Skeletal muscle cell (primary cell): ENCODE results near the gene GCSAM.

Source experiments
- DNase-seq: peaks from one replicate; pipeline ENCODE4 v3.0.0-alpha.2; 2010; ENCODE audit warnings: low read depth
- H3K4me3 ChIP-seq: 2 replicates; pipeline ENCODE4 v1.5.1; 2011; ENCODE audit warnings: low read depth, mild to moderate bottlenecking, control low read depth, low read length, moderate library complexity

The GCSAM gene

DNA sequence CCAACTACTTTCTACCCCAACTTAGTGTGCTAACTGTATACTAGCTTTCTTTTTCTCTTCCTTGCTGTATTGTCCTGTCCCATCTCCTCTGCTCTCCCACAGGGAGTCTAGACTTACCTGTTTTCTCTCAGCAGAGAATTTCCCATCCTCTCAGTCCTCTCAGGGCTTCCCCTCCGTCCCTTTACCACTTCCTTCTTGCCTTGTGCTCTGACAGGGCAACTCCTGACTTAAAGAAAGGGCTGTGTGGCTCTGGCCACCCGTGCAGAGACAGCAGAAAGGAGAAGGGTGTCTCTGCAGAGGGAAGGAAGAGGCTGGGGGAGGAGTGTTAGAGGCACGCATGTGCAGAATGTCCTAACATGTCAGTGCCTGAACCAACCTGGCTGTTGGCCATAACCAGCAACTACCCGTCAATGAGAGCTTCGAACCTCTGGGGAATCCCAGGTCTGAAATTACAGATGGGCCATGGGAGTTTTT is at the start of gene GCSAM:
GCSAM (minus strand) TSS at position 274 of the 474 bp plus-strand sequence; CDS start at position 146, 128 bp downstream.
- no peak within 1 kb of the TSS for H3K4me3 ChIP-seq
- DNase-seq = no peak

DNA sequence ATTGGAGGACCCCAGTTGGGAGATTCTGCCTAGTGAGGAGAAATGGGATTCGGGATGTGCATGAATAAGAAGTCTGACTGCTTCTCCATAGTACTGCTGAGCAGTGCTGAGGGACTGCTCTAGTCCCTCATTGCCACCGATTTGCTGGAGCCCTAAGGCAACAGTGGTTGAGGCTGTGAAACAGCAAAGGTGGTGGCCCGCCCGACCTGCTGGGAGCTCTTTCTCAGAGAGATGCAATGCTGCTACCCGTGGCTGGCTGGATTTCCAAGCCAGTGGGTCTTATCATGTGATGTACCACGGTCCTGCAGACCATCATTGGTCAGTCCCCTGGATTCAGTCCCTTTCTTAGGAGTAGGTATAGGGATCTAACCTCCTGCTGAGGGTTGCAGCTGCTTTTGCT is 42.6 kb upstream of the GCSAM start:
- no peak overlapping the region for H3K4me3 ChIP-seq
- no peak for DNase-seq

GRCh38 chr3:112175037-112175436 is 42.0 kb upstream of the GCSAM start:
- no peak for DNase-seq
- H3K4me3 ChIP-seq = no peak overlapping the region

- no peak overlapping the region for H3K4me3 ChIP-seq
Observed at GRCh38 chr3:112171144-112171543, 38.1 kb upstream of the GCSAM start.

GRCh38 chr3:112170046-112170445 is 37.0 kb upstream of the GCSAM start:
- H3K4me3 ChIP-seq = no peak overlapping the region
- no peak for DNase-seq

More at GRCh38 chr3:112171144-112171543, 38.1 kb upstream of the GCSAM start:
- no peak for DNase-seq

DNA sequence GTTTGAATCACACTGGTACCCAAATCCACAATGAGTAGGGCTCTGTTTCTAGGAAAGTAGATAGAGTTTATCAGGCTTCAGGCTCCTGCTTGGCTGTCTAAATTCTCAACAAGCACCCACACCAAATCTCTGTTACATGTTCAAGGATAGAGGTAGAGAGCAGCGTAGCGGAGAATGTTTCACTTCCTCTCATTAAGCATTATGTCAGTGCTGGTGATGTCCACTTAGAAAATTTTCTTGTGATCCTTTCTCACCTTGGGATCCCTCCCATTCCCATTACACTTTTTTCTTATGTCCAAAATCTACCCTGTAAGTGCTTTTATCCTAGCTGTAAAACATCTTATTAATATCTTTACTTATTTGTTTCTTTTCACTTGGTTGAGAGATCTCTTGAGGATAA is 34.7 kb upstream of the GCSAM start:
- no peak for DNase-seq
- H3K4me3 ChIP-seq = no peak overlapping the region

GRCh38 chr3:112149136-112149535 is 16.1 kb upstream of the GCSAM start:
- no peak for DNase-seq
- H3K4me3 ChIP-seq = no peak overlapping the region

GRCh38 chr3:112143689-112144088 is 10.6 kb upstream of the GCSAM start:
- no peak for DNase-seq
- H3K4me3 ChIP-seq = no peak overlapping the region

GRCh38 chr3:112143251-112143650 is 10.2 kb upstream of the GCSAM start:
- no peak overlapping the region for H3K4me3 ChIP-seq
- no peak for DNase-seq

GRCh38 chr3:112141293-112141692 is 8.2 kb upstream of the GCSAM start:
- DNase-seq = no peak
- no peak overlapping the region for H3K4me3 ChIP-seq

DNA sequence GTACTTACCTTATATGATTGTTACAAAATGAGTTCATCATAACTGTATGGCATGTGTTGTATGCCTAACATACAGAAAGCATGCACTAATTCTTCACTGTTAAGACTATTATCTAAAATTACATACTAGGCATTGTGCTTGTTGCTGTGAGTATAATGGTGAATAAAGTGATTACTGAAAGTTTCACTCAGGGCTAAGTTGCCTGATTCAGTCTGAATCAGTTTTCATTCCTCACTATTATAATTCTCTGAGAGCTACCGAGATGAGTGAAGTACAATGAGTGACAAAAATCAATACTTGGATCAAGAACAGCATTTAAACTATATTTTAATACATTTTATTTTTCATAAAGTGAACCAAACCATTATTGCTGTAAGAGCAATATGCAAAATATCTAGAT is 7.5 kb upstream of the GCSAM start:
- no peak for DNase-seq

DNA sequence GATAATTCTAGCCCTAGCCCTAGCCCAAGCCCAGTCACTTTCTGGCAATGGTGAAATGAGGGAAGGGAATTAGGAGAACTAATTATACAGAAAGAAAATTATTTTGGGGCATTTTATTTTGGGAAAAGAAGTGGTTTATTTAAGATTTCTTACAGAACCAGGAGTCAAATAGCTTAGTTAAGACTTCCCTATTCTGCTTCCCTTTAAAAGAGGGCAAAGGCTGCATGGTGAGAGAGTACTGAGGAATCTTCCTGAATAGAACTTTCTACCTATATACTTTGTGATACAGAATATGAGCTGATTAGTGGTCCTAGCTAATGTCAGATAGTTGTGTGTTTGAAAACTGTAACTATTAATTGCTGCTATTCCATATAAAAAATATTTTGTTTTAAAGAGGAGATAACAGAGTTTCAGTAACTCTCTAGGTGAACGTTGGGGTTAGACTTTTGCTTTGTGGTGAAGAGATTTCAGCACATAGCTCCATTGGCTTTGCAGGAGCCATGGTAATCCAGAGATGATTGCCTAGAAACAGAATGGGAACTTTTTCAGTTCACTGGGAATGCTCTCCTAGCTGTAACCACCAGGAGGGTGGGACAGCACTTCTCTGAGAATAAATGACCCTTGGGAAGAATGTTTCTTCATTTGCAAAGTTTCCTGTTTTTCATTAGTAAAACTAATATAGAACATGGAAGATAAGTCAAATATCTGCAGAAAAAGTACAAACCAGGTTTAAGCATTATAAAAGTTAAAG is 5.3 kb upstream of the GCSAM start:
- DNase-seq = no peak
- H3K4me3 ChIP-seq = no peak overlapping the region

More for the DNA sequence above, 7.5 kb upstream of the GCSAM start:
- H3K4me3 ChIP-seq = no peak overlapping the region

GRCh38 chr3:112137781-112138180 is 4.7 kb upstream of the GCSAM start:
- H3K4me3 ChIP-seq = no peak overlapping the region
- no peak for DNase-seq

GRCh38 chr3:112136959-112137693 is 4.1 kb upstream of the GCSAM start:
- DNase-seq = no peak
- H3K4me3 ChIP-seq = no peak overlapping the region

- H3K4me3 ChIP-seq = no peak overlapping the region
- DNase-seq = no peak
Observed at GRCh38 chr3:112136046-112136445, 3.0 kb upstream of the GCSAM start.

DNA sequence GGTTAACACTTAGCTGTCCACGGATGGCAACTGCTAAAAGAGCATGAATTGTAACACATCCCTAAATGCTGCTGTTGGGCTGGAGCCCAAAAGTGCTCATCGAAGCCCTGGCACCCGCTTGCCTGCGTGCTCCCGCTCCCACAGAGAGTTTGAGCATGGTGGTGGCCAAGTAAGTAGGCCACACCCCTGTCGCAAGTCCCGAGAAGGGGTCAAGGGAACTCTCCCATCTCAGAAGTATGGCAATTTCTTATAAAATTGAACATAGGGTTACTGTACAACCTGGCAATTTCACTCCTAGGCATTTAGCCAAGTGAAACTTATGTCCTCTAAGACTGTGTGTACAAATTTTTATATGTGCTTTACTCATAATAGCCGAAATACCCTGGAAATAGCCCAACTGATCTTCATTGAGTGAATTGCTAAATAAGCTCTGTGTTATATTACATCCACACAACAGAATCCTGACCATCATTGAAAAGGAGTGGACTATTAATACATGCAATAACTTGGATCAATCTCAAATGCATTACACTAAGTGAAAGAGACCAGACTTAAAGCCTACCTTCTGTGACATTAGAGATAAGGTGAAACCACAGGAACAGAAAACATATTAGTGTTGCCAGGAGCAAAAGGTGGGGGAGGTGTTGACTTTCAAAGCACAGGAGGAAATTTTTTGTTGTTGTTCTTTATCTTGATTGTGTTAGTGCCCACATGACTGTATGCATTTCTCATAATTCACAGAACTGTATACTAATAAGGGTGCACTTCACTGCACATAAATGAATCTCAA is 1.5 kb upstream of the GCSAM start:
- no peak for DNase-seq
- H3K4me3 ChIP-seq = no peak overlapping the region

DNA sequence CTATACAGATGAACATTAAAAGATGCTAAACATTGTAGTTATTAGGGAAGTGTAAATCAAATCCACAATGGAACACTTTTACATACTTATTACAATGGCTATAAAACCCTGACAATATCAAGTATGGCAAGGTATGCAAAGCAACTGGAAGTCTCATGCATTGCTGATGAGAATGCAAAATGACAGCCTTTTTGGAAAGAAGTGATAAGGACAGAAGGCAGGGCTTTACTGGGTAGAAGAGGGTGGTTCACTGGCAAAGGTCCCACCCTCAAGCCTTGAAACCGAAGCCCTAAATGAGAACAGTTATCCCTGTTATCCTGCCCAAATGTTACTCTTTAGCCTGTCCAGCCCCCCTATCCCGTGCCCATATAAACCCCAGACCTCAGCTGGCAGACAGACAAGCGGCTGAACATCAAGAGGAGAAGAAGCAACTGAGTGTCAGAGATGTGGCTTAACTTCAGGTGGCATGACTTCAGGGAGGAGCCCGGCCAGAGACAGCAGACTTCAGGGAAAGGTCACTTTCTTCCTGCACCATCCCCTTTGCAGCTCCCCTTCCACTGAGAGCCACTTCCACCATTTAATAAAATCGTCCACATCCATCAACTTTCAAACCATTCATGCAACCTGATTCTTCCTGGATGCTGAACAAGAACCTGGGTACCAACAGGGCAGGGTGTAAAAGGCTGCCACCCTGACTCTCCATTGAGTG is 732 bp upstream of the GCSAM start:
- DNase-seq = no peak
- H3K4me3 ChIP-seq = no peak overlapping the region

DNA sequence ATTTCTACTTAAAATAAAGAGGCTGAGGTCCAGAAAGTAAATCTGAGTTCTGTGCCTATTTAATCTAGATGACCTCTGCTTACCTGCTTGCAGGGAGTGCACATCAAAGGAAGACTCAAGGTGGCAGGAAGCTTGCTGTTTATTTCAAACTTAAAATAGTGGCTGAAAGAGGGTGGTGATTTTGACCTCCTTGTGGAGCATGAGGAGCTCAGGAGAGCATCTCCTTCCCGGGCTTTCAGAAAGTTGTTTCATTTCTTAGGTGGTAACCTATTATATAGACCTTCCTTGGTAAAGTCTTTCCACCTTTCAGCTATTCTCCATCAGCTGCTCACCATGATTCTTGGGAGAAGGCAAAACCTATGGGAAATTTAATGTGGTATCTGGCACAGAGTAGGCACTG is 494 bp downstream of the GCSAM start:
- H3K4me3 ChIP-seq = no peak overlapping the region

GRCh38 chr3:112132088-112132487 is 960 bp downstream of the GCSAM start:
- H3K4me3 ChIP-seq = no peak overlapping the region
- DNase-seq = no peak

More for the DNA sequence above, 494 bp downstream of the GCSAM start:
- DNase-seq = no peak
